Right ventricle myocardium inferior (tissue), 1 donor: ENCODE results near the gene FRS3. TPM values are rescaled to one million over a fixed set of nuclear protein-coding genes. Genes with fewer than 3 reads are reported as not detected.

Source experiments
- ATAC-seq: fragments of 200-7000 bp; cut with Tn5 transposase; one replicate; pipeline ENCODE4 v1.9.1; 2020; ENCODE audit warnings: mild to moderate bottlenecking, moderate library complexity
- DNase-seq: peaks from one replicate; pipeline ENCODE4 v3.0.0; 2021; ENCODE audit errors: missing footprints
- intact Hi-C: fragments of 100-400 bp; cut with DNase I; formaldehyde crosslinking; loops from one replicate; pipeline ENCODE4 v1.11.0; 2022
- total RNA-seq: library from RNA; stranded (reverse); fragmentation: NEBNext Ultra II Directional; extraction: Animal tissue kit (Norgen Biotek cat#: 25700); gene quantifications from one replicate; pipeline ENCODE4 v1.2.1, GENCODE V29; 2021
- donor health status: DM: no; HTN: yes; CAD: no; lungs with severe emphysema.

The FRS3 gene
- total RNA-seq, 1 donor from 2014 or later, result 5.1 TPM

DNA sequence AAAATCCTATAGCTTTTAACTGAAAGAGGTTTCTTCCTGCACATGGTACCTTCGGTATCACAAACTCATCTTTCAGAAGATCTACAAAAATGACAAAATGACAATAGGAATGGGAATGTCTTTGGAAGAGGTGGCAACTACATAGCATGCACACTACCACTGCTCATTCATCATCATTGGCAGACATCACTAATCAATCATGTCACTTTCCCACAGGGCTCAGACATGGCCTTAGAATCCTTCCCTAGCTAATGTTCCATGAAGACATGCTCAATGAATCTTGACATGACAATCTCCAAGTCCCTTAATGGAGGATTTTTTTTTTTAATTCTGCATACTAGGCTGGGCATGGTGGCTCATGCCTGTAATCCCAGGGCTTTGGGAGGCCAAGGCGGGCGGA is 29.3 kb downstream of the FRS3 start:
- DNase-seq (no peak), ATAC-seq (no peak)
- intact Hi-C loops, result no loop called here

- intact Hi-C loops, result no loop called here
- no peak for DNase-seq
Observed at GRCh38 chr6:41748542-41748941, 31.2 kb downstream of the FRS3 start.

GRCh38 chr6:41748102-41748477 is 31.6 kb downstream of the FRS3 start:
- intact Hi-C loops, result no loop called here
- DNase-seq (no peak), ATAC-seq (no peak)

More at GRCh38 chr6:41748542-41748941, 31.2 kb downstream of the FRS3 start:
- no peak for ATAC-seq

DNA sequence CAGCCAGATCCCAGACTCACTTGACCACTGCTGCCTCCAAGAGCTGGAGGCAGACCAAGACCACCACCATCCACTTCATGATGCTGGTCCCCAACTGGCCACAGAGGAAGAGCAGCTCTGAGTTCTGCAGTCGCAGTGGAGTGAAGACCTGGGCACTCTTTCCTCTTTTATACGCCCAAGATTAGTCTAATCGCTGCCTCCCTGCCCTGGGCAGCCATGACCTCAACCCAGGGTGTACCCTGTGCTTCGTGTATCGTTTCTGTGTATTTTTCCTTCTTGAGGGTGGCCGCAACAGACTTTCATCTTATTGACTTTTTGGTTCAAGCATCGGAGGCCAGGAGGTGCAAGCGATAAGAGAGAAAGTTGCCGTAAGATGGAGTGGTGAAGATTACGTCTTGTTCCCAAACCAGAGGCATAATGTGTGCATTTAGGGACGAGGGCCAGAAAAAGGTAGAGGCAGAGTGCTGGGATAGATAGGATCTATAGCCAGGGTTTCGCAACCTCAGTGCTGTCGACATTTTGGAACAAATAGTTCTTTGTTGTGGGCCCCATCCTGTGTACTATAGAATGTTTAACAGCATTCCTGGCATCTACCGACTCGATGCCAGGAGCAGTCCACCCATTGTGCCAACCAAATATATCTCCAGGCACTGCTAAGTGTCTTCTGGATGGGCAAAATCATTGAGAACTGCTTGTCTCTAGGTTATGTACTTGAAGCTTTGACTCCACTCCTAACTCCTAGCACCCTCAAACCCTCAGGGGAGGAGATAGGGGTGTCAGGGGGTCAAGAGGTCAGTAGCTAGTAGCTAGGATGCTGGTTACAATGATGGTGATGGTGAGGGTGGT is 32.2 kb downstream of the FRS3 start, which contains the start of gene PGC:
TSS of gene PGC (minus strand) at position 142 of the 846 bp plus-strand sequence. CDS start at position 79, 63 bp downstream.
- intact Hi-C loops, result no loop called here
- ATAC-seq (no peak), DNase-seq (no peak)

DNA sequence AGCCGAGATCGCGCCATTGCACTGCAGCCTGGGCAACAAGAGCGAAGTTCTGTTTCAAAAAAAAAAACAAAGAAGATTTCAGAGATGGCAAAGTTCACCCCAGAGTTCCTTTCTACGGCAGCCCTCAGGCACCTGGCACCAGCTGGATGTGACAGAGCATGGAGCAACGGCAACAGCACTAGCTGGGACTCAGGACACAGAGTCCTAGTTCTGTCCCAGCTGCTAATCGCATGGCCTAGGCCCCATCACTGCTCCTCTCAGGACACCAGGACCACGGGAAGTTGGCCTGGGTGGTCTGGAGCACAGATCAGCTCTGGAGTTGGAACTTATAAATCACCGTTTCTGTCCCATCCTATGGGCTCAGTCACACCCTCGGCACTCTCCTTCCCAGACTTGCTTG is 33.6 kb downstream of the FRS3 start:
- intact Hi-C loops, result no loop called here
- no peak for ATAC-seq
- DNase-seq, result no peak

DNA sequence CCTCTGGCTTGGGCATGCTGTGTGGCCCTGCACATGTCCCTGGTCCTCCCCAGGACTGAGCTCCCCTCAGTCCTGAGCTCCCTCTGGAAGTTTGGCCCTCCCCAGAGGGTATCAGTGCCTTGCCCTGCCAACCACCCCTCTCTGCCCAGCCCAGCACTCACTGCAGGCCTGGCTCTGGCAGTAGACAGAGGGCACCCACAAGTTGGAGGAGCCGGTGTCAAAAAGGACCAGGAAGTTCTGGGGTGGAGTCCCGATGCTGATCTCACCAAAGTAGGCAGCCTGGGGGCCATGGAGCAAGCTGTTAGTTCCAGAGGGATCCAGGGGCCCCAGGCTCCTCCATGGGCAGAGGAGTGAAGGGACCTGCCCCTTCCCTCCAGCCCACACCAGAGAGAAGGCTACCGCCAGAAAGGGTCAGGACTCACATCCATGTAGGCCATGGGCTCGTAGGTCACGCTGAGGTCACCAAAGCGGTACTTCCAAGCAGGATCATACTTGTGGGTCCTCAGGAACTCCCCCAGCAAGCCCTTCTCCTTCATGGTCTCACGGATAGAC is 35.4 kb downstream of the FRS3 start:
- ATAC-seq, result no peak
- no peak for DNase-seq
- intact Hi-C loops, result no loop called here

DNA sequence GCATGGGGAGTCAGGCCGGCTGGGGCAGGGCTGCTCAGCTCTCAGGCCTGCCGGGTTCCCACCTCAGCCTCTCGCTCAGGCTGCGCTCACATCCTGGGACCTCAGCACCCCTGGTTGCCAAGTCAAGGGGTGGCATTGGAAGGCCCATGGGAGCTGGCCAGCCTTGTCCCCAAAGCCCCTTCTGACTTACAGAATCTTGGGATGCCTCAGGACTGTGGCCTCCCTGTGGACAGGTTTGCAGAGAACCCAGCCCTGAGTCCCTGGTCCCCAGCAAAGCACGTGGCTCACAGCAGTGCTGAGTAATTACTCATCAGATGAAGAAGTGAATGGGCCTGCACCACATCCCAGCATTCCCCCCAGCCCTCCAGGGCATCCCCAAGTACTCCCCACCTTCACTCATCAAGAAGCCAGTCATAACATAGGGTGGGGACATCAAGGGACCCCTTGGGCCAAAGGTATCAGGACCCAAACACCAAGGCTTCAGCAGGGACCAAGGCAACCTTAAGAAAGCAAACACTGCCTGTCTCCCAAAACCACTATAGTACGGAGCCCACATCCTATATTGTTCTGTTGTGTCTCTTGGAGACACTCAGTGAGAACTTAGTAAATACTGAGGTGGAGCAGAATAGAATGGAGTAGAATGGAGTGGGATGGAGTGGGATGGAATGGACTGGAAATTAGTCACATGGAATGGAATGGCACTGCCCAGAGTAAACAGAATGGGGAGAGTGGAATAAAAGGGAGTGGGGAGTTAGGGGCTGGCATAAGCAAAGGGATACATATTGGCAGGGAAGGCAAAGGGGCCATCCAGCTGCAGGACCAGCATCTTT is 36.1 kb downstream of the FRS3 start:
- intact Hi-C loops, result no loop called here
- DNase-seq, result no peak
- ATAC-seq, result no peak

DNA sequence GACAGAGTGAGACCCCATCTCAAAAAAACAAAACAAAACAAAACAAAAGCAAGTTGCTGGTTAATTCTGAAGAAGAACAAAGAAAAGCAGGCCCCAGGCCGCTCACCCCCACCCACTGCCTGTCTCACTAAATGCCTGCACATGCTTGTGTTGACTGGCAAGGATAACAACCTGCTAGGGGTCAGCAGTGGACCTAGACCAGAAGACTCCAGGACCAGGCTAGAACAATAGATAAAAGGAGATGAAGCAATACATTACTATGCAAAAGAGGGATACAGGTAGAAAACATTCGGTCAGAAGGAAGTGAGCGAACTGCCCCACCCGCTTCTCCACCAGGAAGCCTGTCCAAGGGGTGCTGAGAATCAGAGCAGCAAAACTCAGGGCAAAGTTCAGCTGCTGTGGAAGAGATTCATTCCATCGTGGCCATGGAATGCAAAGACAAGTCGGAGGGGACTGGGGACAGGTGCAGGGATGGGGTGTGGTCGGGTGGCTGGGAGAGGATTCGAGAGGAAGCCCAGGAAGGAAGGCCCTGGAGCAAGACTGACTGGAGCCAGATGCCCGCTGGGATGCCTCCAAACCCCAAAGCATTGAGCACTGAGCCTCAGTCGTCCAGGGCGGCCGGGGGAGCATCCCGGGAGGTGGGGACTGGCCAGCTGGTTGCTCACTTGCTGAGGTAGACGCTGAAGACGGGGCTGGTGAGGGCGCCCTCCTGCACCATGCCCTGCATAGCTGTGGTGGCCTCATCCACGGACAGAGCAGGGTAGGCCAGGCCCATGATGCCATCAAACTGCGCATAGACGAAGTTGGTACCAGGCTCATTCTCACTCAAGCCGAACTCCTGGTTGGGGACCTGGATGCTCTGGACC is 37.8 kb downstream of the FRS3 start:
- intact Hi-C loops, result no loop called here
- no peak for ATAC-seq

DNA sequence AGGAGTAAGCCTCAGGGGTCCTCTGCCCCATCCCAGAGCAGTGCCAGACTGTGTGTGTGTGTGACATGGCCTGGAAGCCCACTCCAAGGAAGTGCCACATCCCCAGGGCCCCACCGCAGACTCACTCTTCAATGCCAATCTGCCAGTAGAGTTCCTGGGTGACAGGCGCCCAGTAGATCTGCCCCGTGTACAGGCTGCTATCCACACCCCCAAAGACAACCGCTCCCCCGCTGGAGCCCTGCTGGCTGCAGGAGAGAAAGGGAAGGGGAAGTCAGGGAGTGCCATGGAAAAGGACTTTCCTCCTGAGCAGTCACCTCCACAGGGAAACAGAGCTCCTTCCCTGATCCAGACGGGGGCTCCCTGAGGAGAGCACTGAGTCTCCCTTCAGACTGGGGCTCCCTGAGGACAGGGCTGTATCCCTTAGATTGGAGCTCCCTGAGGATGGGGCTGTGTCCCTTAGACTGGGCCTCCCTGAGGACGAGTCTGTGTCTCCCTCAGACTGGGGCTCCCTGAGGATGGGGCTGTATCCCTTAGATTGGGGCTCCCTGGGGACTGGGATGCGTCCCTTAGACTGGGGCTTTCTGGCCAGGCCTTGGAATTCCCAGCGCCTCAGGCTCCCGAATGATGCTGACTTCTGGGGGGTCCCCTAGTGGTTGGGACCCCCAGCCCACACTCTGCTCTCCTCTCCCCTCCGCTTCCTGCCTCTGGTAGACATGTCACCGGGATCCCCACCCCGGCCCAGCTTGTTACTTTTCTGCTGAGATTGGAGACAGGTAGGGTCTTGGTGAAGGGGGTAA is 39.1 kb downstream of the FRS3 start:
- DNase-seq (no peak), ATAC-seq (no peak)
- intact Hi-C loops, result no loop called here

More for the DNA sequence above, 37.8 kb downstream of the FRS3 start:
- DNase-seq, result no peak

DNA sequence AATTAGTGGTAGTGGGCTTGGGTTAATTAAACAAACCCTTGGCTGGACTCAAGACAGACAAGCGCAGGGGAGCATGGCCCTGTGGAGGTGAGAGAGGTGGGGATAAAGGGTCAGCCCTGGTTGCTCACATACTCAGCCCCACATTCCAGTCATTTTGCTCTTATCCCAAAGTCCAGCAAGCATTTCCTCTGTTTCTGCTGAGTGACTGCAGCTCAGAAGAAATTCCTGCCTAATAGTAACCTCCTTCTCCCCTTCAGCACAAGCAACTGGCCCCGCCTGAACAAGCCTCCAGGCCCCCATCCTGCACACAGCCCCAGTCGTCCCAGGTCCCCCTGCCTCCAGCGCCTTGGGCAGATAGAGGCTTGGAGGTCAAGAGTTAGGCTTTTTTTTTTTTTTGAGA is 40.7 kb downstream of the FRS3 start:
- DNase-seq (no peak), ATAC-seq (no peak)
- intact Hi-C loops, result no loop called here

DNA sequence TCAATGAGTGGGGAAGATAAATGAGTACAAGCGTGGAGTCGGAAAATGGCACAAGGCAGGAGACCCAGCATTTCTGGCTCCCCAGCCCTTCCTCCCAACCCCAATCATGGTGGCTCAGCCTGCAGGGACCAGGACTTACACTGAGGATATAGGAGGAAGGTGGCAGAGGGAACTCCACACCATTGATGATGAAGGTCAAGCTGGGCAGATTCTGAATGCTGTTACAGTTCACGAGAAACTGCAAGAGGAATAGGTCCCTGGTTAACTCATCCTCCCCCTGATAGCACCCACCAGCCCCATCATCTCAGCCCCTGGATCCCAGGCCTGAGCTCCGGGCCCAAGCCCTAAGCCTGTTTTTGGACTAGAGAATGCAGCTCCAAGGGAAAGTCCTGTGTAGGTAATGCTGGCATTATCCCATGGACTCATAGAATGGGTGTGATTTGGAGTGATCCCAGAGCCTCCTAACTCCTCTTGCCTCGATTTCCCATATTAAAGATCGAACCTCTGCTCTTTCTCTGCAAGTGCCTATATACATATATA is 42.0 kb downstream of the FRS3 start:
- no peak for DNase-seq

DNA sequence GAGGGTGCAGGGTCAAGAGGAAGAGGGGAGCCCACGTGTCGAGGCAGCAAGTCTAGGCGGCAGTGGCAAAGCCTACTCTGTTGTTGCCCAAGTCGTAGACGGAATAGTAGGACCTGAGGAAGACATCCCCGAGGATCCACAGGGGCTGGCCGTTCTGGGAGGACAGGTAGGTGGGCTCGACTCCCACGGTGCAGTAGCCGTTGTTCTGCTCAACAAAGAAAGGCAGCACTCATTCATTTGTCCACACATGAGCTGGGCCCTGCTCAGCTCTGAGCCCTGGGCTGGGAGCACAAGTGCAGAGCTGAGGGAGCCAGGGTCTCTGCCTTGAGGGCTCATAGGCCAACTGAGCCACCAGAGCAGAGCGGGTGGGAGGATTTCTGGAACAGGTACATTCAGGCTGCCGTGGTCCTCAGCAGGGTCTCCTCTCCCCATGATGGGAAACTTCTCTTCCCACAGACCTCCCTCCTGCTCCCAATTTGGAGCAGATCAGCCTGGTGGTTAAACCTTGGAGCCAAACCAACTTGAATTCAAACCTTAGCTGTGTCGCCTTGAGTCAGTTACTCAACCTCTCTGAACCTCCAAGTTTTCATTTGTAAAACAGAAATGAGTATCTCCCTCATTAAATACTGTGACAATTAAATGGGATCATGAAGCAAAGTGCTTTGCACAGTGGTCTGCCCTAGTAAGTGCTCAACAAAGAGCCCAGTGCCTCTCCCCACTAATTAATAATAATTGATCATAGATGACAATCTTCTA is 42.7 kb downstream of the FRS3 start:
- DNase-seq, result no peak
- intact Hi-C loops, result no loop called here
- ATAC-seq, result no peak

More for the DNA sequence above, 42.0 kb downstream of the FRS3 start:
- intact Hi-C loops, result no loop called here
- no peak for ATAC-seq

DNA sequence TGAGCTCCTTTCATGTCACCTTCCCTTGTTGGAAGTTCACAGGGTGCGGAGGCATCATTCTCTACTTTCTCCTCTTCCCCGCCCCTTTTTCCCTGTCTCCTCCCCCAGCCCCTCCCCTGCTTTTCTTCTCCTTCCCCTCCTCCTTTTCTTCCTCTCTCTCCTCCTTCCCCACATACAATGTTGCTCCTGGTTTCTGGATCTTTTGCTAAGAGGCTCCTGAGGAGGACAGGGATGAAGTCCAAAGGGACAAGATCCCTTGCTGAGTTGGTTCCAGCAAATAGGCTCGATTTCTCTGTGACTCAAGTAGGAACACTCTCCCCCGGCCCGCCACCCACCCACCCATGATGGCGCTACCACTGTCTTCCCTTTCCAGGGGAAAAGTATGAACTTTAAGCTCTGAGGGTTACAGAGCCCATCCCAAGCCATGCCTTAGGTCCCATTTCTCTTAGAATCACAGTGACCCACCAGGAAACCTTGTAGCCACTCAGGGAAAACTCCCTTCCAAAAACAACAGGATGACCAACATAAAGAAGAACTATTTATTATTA is 43.4 kb downstream of the FRS3 start:
- intact Hi-C loops, result no loop called here
- ATAC-seq (no peak), DNase-seq (no peak)

GRCh38 chr6:41735427-41736185 is 44.1 kb downstream of the FRS3 start, which contains the start of gene TFEB:
TFEB (minus strand) TSS chr6:41735608; CDS start chr6:41691213, 44,395 bp downstream.
- DNase-seq (peak; percentile 98), ATAC-seq (peak; percentile 70)
- intact Hi-C loops, result loop anchor here (1.0 to 2.0 kb wide), 3 partner anchors 29 to 51 kb away; partner anchors contain the start of genes FRS3 and TOMM6

- DNase-seq (peak; percentile 93), ATAC-seq (peak; percentile 83)
- intact Hi-C loops, result loop anchor here (1.0 to 2.0 kb wide), 3 partner anchors 29 to 52 kb away; partner anchors contain the start of genes FRS3 and TOMM6
Observed at GRCh38 chr6:41734666-41735426, 44.9 kb downstream of the FRS3 start.
